SK-N-SH (cell line): ENCODE results near the gene DIAPH2. TPM values are rescaled to one million over a fixed set of nuclear protein-coding genes. Genes with fewer than 3 reads are reported as not detected.

Source experiments
- CTCF ChIA-PET: fragments of 300-600, 350-600 bp; formaldehyde crosslinking; extraction: SDS; loops from one replicate; lab custom pipeline; 2021; lab: Yijun Ruan, JAX
- POLR2A ChIA-PET: fragments of 350-600 bp; sonication (Branson Sonifier 250); formaldehyde crosslinking; extraction: SDS; loops from one replicate; lab custom pipeline; 2020; ENCODE audit warnings: antibody characterized with exemption, inconsistent platforms; lab: Yijun Ruan, JAX
- DNase-seq: peaks from one replicate; pipeline ENCODE4 v3.0.0; 2012
- H2AFZ ChIP-seq: fragments of 200-600 bp; sonication (generic); 2 replicates; pipeline ENCODE4 v1.8.1; 2016; ENCODE audit warnings: antibody characterized with exemption, mild to moderate bottlenecking, low read depth
- H3F3A ChIP-seq: fragments of 200-600 bp; sonication (generic); replicated peaks from 2 replicates; pipeline ENCODE3; 2016; ENCODE audit warnings: antibody characterized with exemption, mild to moderate bottlenecking; ENCODE audit not compliant: insufficient read depth
- H3K27ac ChIP-seq, 2 experiments: fragments of 200-500 bp in 1 of 2; fragments of 200-600 bp in 1 of 2; sonication (Bioruptor generic) in 1 of 2; sonication (generic), shearing (Covaris generic) in 1 of 2; 2 replicates each; pipeline versions ENCODE4 v1.5.1 to v1.6.1; 2014 to 2016; ENCODE audit warnings: low read depth in 2 of 2, inconsistent platforms in 1 of 2, low read length in 1 of 2, mild to moderate bottlenecking in 1 of 2, mixed read lengths in 1 of 2
- H3K27me3 ChIP-seq: fragments of 200-600 bp; sonication (generic), shearing (Covaris generic); 2 replicates; pipeline ENCODE4 v1.6.1; 2016; ENCODE audit warnings: mixed run types; ENCODE audit not compliant: insufficient read depth
- H3K36me3 ChIP-seq, 2 experiments: fragments of 200-500 bp in 1 of 2; fragments of 200-600 bp in 1 of 2; sonication (Bioruptor generic) in 1 of 2; sonication (generic) in 1 of 2; replicated peaks in 1 of 2; 2 replicates each; pipeline versions ENCODE3 to v1.5.1; 2014 to 2016; ENCODE audit warnings: low read length in 1 of 2, mild to moderate bottlenecking in 1 of 2; ENCODE audit not compliant: insufficient read depth in 2 of 2, control insufficient read depth in 1 of 2
- H3K4me1 ChIP-seq, 2 experiments: fragments of 200-500 bp in 1 of 2; fragments of 200-600 bp in 1 of 2; sonication (Bioruptor generic) in 1 of 2; sonication (generic), shearing (Covaris generic) in 1 of 2; 2 replicates each; pipeline versions ENCODE4 v1.5.1 to v1.6.1; 2014 to 2016; ENCODE audit warnings: low read depth in 1 of 2, low read length in 1 of 2, mixed run types in 1 of 2; ENCODE audit not compliant: insufficient read depth in 2 of 2, control insufficient read depth in 1 of 2
- H3K4me2 ChIP-seq: fragments of 200-600 bp; sonication (generic), shearing (Covaris generic); 2 replicates; pipeline ENCODE4 v1.6.1; 2017; ENCODE audit warnings: mixed run types
- H3K4me3 ChIP-seq, 2 experiments: fragments of 200-500 bp in 1 of 2; fragments of 200-600 bp in 1 of 2; sonication (Bioruptor generic) in 1 of 2; sonication (generic), shearing (Covaris generic) in 1 of 2; 2 replicates each; pipeline versions ENCODE4 v1.5.1 to v1.8.1; 2014 to 2016; ENCODE audit warnings: low read depth in 2 of 2, inconsistent platforms in 1 of 2, low read length in 1 of 2, mild to moderate bottlenecking in 1 of 2, mixed read lengths in 1 of 2, moderate library complexity in 1 of 2
- H3K79me2 ChIP-seq: fragments of 200-600 bp; sonication (generic); 2 replicates; pipeline ENCODE4 v1.8.1; 2017; ENCODE audit warnings: mild to moderate bottlenecking; ENCODE audit not compliant: insufficient read depth
- H3K9ac ChIP-seq: fragments of 200-600 bp; sonication (generic); 2 replicates; pipeline ENCODE4 v1.6.1; 2017; ENCODE audit warnings: mixed run types
- H3K9me2 ChIP-seq: fragments of 200-600 bp; sonication (generic); 2 replicates; pipeline ENCODE4 v1.6.1; 2017; ENCODE audit warnings: mixed run types
- H3K9me3 ChIP-seq: fragments of 200-600 bp; sonication (generic); 2 replicates; pipeline ENCODE4 v1.6.1; 2017; ENCODE audit warnings: mixed run types, mild to moderate bottlenecking, moderate library complexity
- H4K20me1 ChIP-seq: fragments of 200-600 bp; sonication (generic); 2 replicates; pipeline ENCODE4 v1.6.1; 2017; ENCODE audit warnings: mild to moderate bottlenecking, mixed run types; ENCODE audit not compliant: insufficient read depth
- CHD2 ChIP-seq: fragments of 150-350 bp; IDR thresholded peaks from 2 replicates; pipeline ENCODE4 v1.6.1; 2018; ENCODE audit warnings: low read length; ENCODE audit not compliant: partially characterized antibody
- EZH2phosphoT487 ChIP-seq: fragments of 200-600 bp; sonication (generic); IDR thresholded peaks from 2 replicates; pipeline ENCODE4 v1.6.1; 2017; ENCODE audit warnings: low read depth, mixed run types, mild to moderate bottlenecking, antibody characterized with exemption, moderate library complexity, borderline replicate concordance
- FOSL2 ChIP-seq: IDR thresholded peaks from 2 replicates; pipeline ENCODE4 v1.4.0; 2012; ENCODE audit warnings: low read depth, mild to moderate bottlenecking, moderate library complexity, borderline replicate concordance
- FOXJ3 ChIP-seq: sonication (generic); formaldehyde crosslinking; IDR thresholded peaks from 2 replicates; pipeline ENCODE4 v1.5.1; 2020; ENCODE audit warnings: mild to moderate bottlenecking, missing genetic modification reagents
- FOXM1 ChIP-seq: IDR thresholded peaks from 2 replicates; pipeline ENCODE4 v1.4.0; 2012; ENCODE audit warnings: low read depth, mild to moderate bottlenecking
- JUND ChIP-seq: IDR thresholded peaks from 2 replicates; pipeline ENCODE4 v1.4.0; 2012
- NFIC ChIP-seq: IDR thresholded peaks from 2 replicates; pipeline ENCODE4 v1.4.0; 2012; ENCODE audit warnings: borderline replicate concordance
- NRF1 ChIP-seq: IDR thresholded peaks from 2 replicates; pipeline ENCODE4 v1.6.1; 2012; ENCODE audit warnings: low read depth, mild to moderate bottlenecking, low read length
- RAD21 ChIP-seq: IDR thresholded peaks from 2 replicates; pipeline ENCODE4 v1.6.1; 2012; ENCODE audit warnings: mild to moderate bottlenecking, low read length
- RFX5 ChIP-seq: IDR thresholded peaks from 2 replicates; pipeline ENCODE4 v1.6.1; 2012; ENCODE audit warnings: mild to moderate bottlenecking, improper control_type of control experiment, low read length
- TAF1 ChIP-seq: IDR thresholded peaks from 2 replicates; pipeline ENCODE4 v1.6.1; 2012; ENCODE audit warnings: low read depth, mild to moderate bottlenecking, low read length, moderate library complexity, borderline replicate concordance
- TCF12 ChIP-seq: IDR thresholded peaks from 2 replicates; pipeline ENCODE4 v1.4.0; 2012
- TEAD4 ChIP-seq: IDR thresholded peaks from 2 replicates; pipeline ENCODE4 v1.4.0; 2012; ENCODE audit warnings: mild to moderate bottlenecking, borderline replicate concordance; ENCODE audit not compliant: insufficient read depth
- WGBS: methylation state at CpG from one replicate; pipeline ENCODE4 v1.1.6; 2017; ENCODE audit warnings: low lambda C conversion rate; 5-methylcytosine and 5-hydroxymethylcytosine counted together
- polyA plus RNA-seq, 3 experiments: library from polyadenylated mRNA; depleted of rRNA; stranded (reverse); fragments of >200 nt; gene quantifications; 2 replicates each; pipeline ENCODE4 v1.2.3, GENCODE V29; 2012
- TF ChIP-seq, protein P1 (sequence below): IDR thresholded peaks from 2 replicates; pipeline ENCODE4 v1.4.0; 2012; ENCODE audit warnings: low read depth, borderline replicate concordance
- TF ChIP-seq, protein P2 (sequence below): IDR thresholded peaks from 2 replicates; pipeline ENCODE4; 2012
- TF ChIP-seq, protein P3 (sequence below): fragments of 200-600 bp; sonication (generic); IDR thresholded peaks from 2 replicates; pipeline ENCODE4 v1.6.1; 2017; ENCODE audit warnings: antibody characterized with exemption, mild to moderate bottlenecking, moderate library complexity

DIAPH2 gene
- polyA plus RNA-seq, 1 of the 3 experiments (the other 2 are of a cell fraction) = 1.1 TPM

DNA sequence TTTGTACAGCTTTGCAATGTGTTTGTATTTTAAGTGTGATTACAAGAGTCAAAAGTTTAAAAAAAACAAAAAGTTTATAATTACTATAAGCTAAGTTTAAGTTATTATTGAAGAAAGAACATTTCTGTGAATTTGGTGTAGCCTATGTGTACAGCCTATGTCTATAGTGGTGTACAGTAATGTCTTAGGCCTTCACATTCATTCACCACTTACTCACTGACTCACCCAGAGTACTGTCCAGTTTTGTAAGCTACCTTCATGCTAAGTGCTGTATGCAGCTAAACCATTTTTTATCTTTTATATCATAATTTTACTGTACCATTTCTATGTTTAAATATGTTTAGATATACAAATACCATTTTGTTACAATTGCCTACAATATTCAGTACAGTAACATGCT is 381.3 kb downstream of the DIAPH2 start (continued):
- TF ChIP-seq, protein P1, sequence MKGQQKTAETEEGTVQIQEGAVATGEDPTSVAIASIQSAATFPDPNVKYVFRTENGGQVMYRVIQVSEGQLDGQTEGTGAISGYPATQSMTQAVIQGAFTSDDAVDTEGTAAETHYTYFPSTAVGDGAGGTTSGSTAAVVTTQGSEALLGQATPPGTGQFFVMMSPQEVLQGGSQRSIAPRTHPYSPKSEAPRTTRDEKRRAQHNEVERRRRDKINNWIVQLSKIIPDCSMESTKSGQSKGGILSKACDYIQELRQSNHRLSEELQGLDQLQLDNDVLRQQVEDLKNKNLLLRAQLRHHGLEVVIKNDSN = no peak

DNA sequence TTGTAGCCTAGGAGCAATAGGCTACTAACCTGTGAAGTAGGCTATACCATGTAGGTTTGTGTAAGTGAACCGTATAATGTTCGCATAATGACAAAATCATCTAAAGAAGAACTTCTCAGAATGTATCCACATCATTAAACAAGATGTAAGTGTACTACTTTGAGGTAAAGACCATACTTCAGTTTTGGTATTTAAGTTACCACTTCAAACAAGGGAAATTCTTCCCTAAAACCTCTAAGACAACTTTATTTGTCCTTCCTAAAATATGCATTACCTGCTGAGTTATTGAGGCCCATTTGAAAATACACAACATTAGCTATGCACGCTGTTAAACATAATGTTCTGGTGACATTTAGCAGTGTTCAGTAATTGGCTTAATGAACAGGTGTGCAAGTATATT is 381.7 kb downstream of the DIAPH2 start:
- CTCF ChIA-PET = interaction anchor here (1.5 kb wide), 1 partner anchor 9 kb away, joined by 4 read pairs; no protein-coding TSS in a partner anchor
- POLR2A ChIA-PET = no interaction called here
- Histone ChIP-seq H4K20me1 (no peaks in the 10 kb centered on the region), H3K9me3 (no peaks in the 10 kb centered on the region), H3K9me2 (no peaks in the 10 kb centered on the region), H3K27me3 (no peaks in the 10 kb centered on the region), H3F3A (no peaks in the 10 kb centered on the region), H3K4me3 (no peak overlapping the region), H3K4me1 (no peaks in the 10 kb centered on the region), H3K4me2 (no peak overlapping the region), H3K9ac (no peak overlapping the region), H3K36me3 (no peaks in the 10 kb centered on the region), H2AFZ (no peak overlapping the region), H3K79me2 (no peaks in the 10 kb centered on the region), H3K27ac (no peak overlapping the region)
- no peak for DNase-seq
- 33% methylated on average over 3 of the region's 3 CpGs for WGBS
- no peak for TF ChIP-seq TAF1
- TF ChIP-seq FOSL2 = no peak
- no peak for TF ChIP-seq EZH2phosphoT487
- no peak for TF ChIP-seq CHD2

DNA sequence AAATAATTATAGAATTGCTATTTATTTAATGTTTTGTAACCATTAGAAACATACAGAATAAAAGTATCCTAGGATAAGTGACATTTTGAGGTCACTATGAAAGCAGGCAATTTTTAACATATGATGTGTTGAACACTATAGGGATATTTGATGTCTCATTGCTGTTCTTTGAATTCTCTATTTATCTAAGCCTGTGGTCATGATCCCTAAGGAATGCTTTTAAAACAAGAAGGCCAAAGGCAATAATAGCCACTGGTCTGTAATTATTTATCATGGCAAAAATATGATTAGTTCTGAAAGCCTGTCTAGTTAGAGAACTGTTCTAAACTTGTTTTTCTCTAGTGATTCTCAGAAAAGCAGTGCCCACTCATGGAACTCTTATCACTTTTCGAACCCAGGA is 385.7 kb downstream of the DIAPH2 start:
- Histone ChIP-seq H3K79me2 (no peaks in the 10 kb centered on the region), H3K4me2 (no peak overlapping the region), H3K36me3 (no peaks in the 10 kb centered on the region), H3K27ac (peak overlapping the region in 1 of 2 experiments; percentile 63; a peak in 1 of 4 replicates), H3K9me2 (no peaks in the 10 kb centered on the region), H3K9me3 (no peaks in the 10 kb centered on the region), H3F3A (no peaks in the 10 kb centered on the region), H4K20me1 (no peaks in the 10 kb centered on the region)
- CTCF ChIA-PET = no interaction called here
- TF ChIP-seq RAD21 = no peak
- TF ChIP-seq, protein P2, sequence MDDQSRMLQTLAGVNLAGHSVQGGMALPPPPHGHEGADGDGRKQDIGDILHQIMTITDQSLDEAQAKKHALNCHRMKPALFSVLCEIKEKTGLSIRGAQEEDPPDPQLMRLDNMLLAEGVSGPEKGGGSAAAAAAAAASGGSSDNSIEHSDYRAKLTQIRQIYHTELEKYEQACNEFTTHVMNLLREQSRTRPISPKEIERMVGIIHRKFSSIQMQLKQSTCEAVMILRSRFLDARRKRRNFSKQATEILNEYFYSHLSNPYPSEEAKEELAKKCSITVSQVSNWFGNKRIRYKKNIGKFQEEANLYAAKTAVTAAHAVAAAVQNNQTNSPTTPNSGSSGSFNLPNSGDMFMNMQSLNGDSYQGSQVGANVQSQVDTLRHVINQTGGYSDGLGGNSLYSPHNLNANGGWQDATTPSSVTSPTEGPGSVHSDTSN = peak; percentile 19; the same call in 1 of the 2 replicates
- TF ChIP-seq, all 33 proteins: peak for 1
- POLR2A ChIA-PET = no interaction called here
- no peak for DNase-seq
- Histone ChIP-seq H3K4me3 (no peak overlapping the region), H3K4me1 (no peaks in the 10 kb centered on the region), H2AFZ (no peak overlapping the region), H3K27me3 (no peaks in the 10 kb centered on the region), H3K9ac (no peak overlapping the region)
- WGBS = 39% methylated on average over 1 of the region's 1 CpG

DNA sequence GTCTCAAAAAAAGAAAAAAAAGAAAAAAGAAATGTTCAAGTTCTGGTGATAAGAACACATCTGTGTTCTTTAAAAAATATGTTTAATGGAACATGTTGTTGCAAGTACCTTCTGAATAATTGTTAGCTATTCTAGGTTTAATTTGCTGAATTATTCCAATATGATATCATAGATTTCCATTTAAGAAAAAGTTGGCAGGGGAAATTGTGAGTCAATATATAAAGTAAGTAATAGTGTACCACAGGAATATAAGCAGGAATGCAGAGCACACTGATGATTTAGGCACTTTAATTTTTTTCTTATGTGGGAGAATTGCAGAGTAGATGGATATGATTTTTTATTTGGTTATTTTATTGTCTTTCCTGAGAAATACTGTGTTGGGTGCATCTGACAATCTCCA is 389.8 kb downstream of the DIAPH2 start:
- CTCF ChIA-PET = no interaction called here
- POLR2A ChIA-PET = no interaction called here
- DNase-seq = no peak
- H2AFZ ChIP-seq = no peak overlapping the region
- H3F3A ChIP-seq = no peaks in the 10 kb centered on the region
- TF ChIP-seq JUND (peak; percentile 26; the same call in 1 of the 2 replicates), TEAD4 (0 out of 2 replicates have a peak, but pooled peaks have one; percentile 31), RFX5 (no peak), TCF12 (peak; percentile 48; the same call in 1 of the 2 replicates), CHD2 (no peak), NRF1 (no peak), NFIC (peak; percentile 41; the same call in 1 of the 2 replicates), FOXM1 (no peak), TAF1 (no peak), FOXJ3 (CRISPR knock-in tag) (no peak)
- TF ChIP-seq, protein P3, sequence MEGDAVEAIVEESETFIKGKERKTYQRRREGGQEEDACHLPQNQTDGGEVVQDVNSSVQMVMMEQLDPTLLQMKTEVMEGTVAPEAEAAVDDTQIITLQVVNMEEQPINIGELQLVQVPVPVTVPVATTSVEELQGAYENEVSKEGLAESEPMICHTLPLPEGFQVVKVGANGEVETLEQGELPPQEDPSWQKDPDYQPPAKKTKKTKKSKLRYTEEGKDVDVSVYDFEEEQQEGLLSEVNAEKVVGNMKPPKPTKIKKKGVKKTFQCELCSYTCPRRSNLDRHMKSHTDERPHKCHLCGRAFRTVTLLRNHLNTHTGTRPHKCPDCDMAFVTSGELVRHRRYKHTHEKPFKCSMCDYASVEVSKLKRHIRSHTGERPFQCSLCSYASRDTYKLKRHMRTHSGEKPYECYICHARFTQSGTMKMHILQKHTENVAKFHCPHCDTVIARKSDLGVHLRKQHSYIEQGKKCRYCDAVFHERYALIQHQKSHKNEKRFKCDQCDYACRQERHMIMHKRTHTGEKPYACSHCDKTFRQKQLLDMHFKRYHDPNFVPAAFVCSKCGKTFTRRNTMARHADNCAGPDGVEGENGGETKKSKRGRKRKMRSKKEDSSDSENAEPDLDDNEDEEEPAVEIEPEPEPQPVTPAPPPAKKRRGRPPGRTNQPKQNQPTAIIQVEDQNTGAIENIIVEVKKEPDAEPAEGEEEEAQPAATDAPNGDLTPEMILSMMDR = no peak
- H4K20me1 ChIP-seq = no peaks in the 10 kb centered on the region
- no peaks in the 10 kb centered on the region for H3K9me3 ChIP-seq
- H3K9me2 ChIP-seq = no peaks in the 10 kb centered on the region
- no peaks in the 10 kb centered on the region for H3K4me1 ChIP-seq
- H3K9ac ChIP-seq = no peak overlapping the region
- H3K79me2 ChIP-seq = no peaks in the 10 kb centered on the region
- H3K4me2 ChIP-seq = no peak overlapping the region
- H3K27ac ChIP-seq = peak overlapping the region in 1 of 2 experiments; percentile 69; a peak in 2 of 4 replicates
- H3K36me3 ChIP-seq = no peaks in the 10 kb centered on the region
- no peaks in the 10 kb centered on the region for H3K27me3 ChIP-seq
- H3K4me3 ChIP-seq = no peak overlapping the region
